Thyroid gland (tissue), 4 donors: ENCODE results near the gene BACH2.

Source experiments
- CTCF ChIP-seq, 6 experiments: fragments of 200-600 bp in 3 of 6; fragments of 450-650 bp in 3 of 6; sonication (generic) in 3 of 6; IDR thresholded peaks; one replicate each; pipeline ENCODE4 v1.5.1; 2016 to 2019; ENCODE audit warnings: antibody characterized with exemption in 6 of 6, mild to moderate bottlenecking in 2 of 6, inconsistent platforms in 1 of 6, moderate library complexity in 1 of 6
- POLR2A ChIP-seq, 2 donors: fragments of 450-650 bp; IDR thresholded peaks; one replicate each; pipeline ENCODE4 v1.6.1; 2017; ENCODE audit warnings: antibody characterized with exemption in 2 of 2, mild to moderate bottlenecking in 2 of 2, moderate library complexity in 1 of 2

- no peak for TF ChIP-seq CTCF (IDR thresholded peaks at IDR 0.05)
- no peak for TF ChIP-seq POLR2A (IDR thresholded peaks at IDR 0.05)
Observed at GRCh38 chr6:90227673-90228072, 69.0 kb downstream of the BACH2 start.
